Measurements from ENCODE around the gene GALNT14. TPM values are rescaled to one million over a fixed set of nuclear protein-coding genes. Genes with fewer than 3 reads are reported as not detected.

The GALNT14 gene
- total RNA-seq, 1 donor from 2014 or later, result 1.7 TPM

DNA sequence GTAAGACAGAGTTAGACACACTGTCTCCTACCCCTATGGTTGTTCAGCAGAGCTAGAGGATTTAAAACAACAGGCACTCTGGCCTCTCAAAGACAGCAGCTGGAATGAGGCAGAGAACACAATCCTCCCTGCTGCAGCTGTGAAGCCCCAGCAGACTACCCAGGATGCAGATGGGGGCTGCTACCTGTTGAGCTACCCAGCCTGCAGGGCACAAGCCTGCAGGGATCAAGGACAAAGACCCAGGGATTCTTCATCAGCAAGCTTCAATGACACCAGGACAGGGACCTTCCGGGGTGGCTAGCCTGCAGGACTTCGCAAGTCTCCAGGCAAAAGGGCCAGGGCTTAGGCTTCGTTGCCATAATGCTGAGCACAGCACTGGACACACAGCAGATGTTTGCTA, 27.2 kb downstream of the GALNT14 start:
- TF ChIP-seq POLR2AphosphoS5 (IDR thresholded peaks at IDR 0.05; ENCODE audit: insufficient read depth in 1 of 2, low read depth in 1 of 2) (no peak), CTCF (IDR thresholded peaks at IDR 0.05) (no peak), POLR2A (IDR thresholded peaks at IDR 0.05) (no peak)

GRCh38 chr2:31110431-31110830, 27.8 kb downstream of the GALNT14 start:
- no peaks in the 10 kb centered on the region for H3K4me1 ChIP-seq
- H3K27ac ChIP-seq, result no peak overlapping the region
- no peak overlapping the region for H3K4me3 ChIP-seq
- no peak for TF ChIP-seq CTCF (IDR thresholded peaks at IDR 0.05)
- TF ChIP-seq POLR2A (IDR thresholded peaks at IDR 0.05), result no peak
- no peak for TF ChIP-seq POLR2AphosphoS5 (IDR thresholded peaks at IDR 0.05; ENCODE audit: insufficient read depth in 1 of 2, low read depth in 1 of 2)
- intact Hi-C loops (cut with DNase I), result no loop called here
- no peaks in the 10 kb centered on the region for H3K9me3 ChIP-seq
- no peaks in the 10 kb centered on the region for H3K36me3 ChIP-seq
- DNase-seq (ENCODE audit: extremely low spot score in 2 of 2), result no peak
- H3K27me3 ChIP-seq, result no peaks in the 10 kb centered on the region

More for the DNA sequence above, 27.2 kb downstream of the GALNT14 start:
- H3K9me3 ChIP-seq, result no peaks in the 10 kb centered on the region
- no peaks in the 10 kb centered on the region for H3K27me3 ChIP-seq
- no peak overlapping the region for H3K4me3 ChIP-seq
- intact Hi-C loops (cut with DNase I), result no loop called here
- H3K36me3 ChIP-seq, result no peaks in the 10 kb centered on the region
- H3K27ac ChIP-seq, result no peak overlapping the region
- no peaks in the 10 kb centered on the region for H3K4me1 ChIP-seq
- DNase-seq (ENCODE audit: extremely low spot score in 2 of 2), result no peak

DNA sequence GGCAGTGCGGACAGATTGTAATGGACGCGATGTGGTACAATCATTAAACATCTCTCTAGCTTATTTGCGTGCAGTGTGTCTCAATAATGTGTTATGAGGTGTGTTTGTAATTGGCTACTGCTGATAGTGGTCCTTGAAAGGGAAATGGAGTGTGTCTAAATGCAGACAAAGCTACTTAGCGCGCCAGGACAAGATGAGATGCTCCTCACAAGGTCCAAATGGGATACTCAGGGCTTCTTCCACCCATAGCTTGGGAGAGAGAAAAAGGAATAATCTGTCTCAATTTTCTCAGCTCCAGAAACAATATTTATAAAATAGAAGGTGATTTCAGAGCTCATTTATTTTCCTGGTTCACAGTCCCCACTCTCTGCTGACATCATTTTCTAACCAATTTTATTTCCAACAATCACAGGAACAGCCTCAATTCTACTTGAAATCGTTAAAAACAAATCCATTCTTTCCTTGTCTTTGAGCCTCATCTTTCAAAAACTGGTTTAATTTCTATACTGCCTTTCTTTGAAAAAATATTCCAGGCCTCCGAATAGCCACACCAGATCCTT, 28.5 kb downstream of the GALNT14 start:
- TF ChIP-seq POLR2A (IDR thresholded peaks at IDR 0.05) (no peak), POLR2AphosphoS5 (IDR thresholded peaks at IDR 0.05; ENCODE audit: insufficient read depth in 1 of 2, low read depth in 1 of 2) (no peak), CTCF (IDR thresholded peaks at IDR 0.05) (no peak)
- no peaks in the 10 kb centered on the region for H3K27me3 ChIP-seq
- no peak overlapping the region for H3K4me3 ChIP-seq
- no peak for DNase-seq (ENCODE audit: extremely low spot score in 2 of 2)
- intact Hi-C loops (cut with DNase I), result no loop called here
- no peaks in the 10 kb centered on the region for H3K36me3 ChIP-seq
- H3K9me3 ChIP-seq, result no peaks in the 10 kb centered on the region
- no peak overlapping the region for H3K27ac ChIP-seq
- H3K4me1 ChIP-seq, result no peaks in the 10 kb centered on the region

DNA sequence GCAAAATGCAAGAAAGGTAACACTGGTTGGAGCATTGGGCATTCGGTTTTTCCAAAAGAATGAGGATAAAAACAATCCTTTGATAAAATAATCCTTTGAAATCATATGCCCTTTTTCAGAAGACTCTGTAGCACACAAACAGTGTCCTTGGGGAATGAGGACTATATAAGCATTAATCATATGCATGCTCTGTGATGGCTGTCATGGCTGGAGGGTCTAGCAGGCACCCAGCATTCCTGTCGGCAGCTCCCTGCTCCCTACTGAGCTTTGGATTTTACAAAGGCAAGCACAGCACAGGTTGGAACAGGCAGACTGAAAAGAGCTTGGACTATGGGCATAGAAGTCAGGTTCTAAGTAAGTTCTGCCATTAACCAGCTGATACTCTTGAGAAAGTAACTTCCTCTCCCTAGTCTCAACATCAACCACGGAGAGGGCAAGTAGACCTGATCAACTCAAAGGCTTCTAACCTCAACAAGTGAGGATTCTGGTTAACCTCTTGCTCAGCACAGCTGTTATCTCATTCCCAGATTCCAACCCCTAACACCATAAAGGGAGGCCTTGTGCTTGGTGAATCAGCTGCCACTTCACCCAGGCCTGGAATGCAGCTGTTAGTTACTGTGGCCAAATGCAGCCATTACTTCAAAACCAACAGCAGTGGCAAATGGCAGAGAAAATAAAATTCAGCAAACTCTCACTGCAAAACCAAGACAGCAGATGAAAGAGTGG, 29.5 kb downstream of the GALNT14 start:
- TF ChIP-seq CTCF (IDR thresholded peaks at IDR 0.05), result no peak
- TF ChIP-seq POLR2AphosphoS5 (IDR thresholded peaks at IDR 0.05; ENCODE audit: insufficient read depth in 1 of 2, low read depth in 1 of 2), result no peak
- TF ChIP-seq POLR2A (IDR thresholded peaks at IDR 0.05), result no peak
- Histone ChIP-seq H3K27ac (no peak overlapping the region), H3K4me1 (no peaks in the 10 kb centered on the region), H3K27me3 (no peaks in the 10 kb centered on the region), H3K36me3 (no peaks in the 10 kb centered on the region), H3K4me3 (no peak overlapping the region), H3K9me3 (no peaks in the 10 kb centered on the region)
- no peak for DNase-seq (ENCODE audit: extremely low spot score in 2 of 2)
- intact Hi-C loops (cut with DNase I), result no loop called here

Measured in vagina (tissue), 2 donors.